ENCODE results near the gene PPP6R3. TPM values are rescaled to one million over a fixed set of nuclear protein-coding genes. Genes with fewer than 3 reads are reported as not detected.

The PPP6R3 gene
- total and polyA plus RNA-seq, 2 of the 13 experiments (the other 11 are each of a cell fraction or from before 2014, with no cell fraction given): 41.2 to 83.4 TPM

DNA sequence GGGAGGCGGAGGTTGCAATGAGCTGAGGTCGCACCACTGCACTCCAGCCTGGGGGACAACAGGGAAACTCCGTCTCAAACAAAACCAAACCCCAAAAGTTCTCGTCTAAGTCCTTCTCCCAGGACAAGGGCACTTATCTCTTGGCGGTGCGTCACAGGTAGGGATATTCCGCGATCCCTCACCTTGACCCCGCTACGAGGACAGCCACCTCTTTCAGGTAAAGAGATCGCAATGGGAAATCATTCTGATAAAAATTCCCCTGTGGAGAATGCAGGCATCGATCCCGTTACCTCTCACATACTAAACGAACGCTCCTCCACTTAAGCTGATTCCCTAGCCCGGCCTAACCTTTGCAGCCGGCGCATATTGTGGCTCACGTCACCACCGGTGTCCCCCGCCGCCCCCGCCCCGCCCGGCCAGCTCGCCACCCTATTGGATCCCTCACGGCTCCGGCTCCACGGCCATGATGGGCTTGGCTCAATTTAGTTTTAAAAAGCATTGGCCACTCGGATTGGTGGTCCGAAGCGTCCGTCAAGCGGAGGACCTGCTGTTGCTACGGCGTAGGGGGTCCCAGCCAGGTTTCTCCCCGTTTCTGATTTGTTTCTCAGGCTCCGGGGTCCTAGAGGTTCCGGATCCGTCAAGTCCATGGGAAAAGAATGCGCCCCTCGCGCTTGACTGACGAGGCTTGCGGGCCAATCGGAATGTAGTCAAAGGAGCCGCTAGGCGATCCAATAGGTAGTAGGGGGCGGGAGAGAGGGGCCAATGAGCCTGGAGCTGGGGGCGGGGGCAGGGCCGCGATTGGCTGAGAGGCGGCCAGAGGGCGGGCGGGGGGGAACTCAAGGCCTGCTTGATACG lies 439 bp upstream of the PPP6R3 start (continued):
- TF ChIP-seq ZNF784 (CRISPR knock-in tag; IDR thresholded peaks at IDR 0.05; ENCODE audit: borderline replicate concordance): no peak; the same call in 1 of the 2 replicates
- peak; percentile 92 for TF ChIP-seq NR2F6 (IDR thresholded peaks at IDR 0.05)
- peak; percentile 89 for TF ChIP-seq NR2F6 (CRISPR knock-in tag; IDR thresholded peaks at IDR 0.05)
- peak; percentile 24 for TF ChIP-seq HNRNPLL (IDR thresholded peaks at IDR 0.05; ENCODE audit: low read depth, low read length, poor library complexity, severe bottlenecking)
- TF ChIP-seq, protein P1, sequence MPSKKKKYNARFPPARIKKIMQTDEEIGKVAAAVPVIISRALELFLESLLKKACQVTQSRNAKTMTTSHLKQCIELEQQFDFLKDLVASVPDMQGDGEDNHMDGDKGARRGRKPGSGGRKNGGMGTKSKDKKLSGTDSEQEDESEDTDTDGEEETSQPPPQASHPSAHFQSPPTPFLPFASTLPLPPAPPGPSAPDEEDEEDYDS (CRISPR knock-in tag; IDR thresholded peaks at IDR 0.05): peak; percentile 13; the same call in 1 of the 2 replicates
- TF ChIP-seq ARNT2 (CRISPR knock-in tag; IDR thresholded peaks at IDR 0.05; ENCODE audit: low read depth): peak; percentile 62
- TF ChIP-seq, protein P2, sequence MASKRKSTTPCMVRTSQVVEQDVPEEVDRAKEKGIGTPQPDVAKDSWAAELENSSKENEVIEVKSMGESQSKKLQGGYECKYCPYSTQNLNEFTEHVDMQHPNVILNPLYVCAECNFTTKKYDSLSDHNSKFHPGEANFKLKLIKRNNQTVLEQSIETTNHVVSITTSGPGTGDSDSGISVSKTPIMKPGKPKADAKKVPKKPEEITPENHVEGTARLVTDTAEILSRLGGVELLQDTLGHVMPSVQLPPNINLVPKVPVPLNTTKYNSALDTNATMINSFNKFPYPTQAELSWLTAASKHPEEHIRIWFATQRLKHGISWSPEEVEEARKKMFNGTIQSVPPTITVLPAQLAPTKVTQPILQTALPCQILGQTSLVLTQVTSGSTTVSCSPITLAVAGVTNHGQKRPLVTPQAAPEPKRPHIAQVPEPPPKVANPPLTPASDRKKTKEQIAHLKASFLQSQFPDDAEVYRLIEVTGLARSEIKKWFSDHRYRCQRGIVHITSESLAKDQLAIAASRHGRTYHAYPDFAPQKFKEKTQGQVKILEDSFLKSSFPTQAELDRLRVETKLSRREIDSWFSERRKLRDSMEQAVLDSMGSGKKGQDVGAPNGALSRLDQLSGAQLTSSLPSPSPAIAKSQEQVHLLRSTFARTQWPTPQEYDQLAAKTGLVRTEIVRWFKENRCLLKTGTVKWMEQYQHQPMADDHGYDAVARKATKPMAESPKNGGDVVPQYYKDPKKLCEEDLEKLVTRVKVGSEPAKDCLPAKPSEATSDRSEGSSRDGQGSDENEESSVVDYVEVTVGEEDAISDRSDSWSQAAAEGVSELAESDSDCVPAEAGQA (IDR thresholded peaks at IDR 0.05; ENCODE audit: low read depth): peak; percentile 27; the same call in 1 of the 2 replicates
- TF ChIP-seq, protein P2 (CRISPR knock-in tag; IDR thresholded peaks at IDR 0.05; ENCODE audit: borderline replicate concordance): no peak
- TF ChIP-seq BORCS8-MEF2B (CRISPR knock-in tag; IDR thresholded peaks at IDR 0.05): peak; percentile 3; the same call in 1 of the 2 replicates
- peak; percentile 57; the same call in 1 of the 2 replicates for TF ChIP-seq POGK (CRISPR knock-in tag; conservative IDR thresholded peaks at IDR 0.05)
- TF ChIP-seq, protein P3, sequence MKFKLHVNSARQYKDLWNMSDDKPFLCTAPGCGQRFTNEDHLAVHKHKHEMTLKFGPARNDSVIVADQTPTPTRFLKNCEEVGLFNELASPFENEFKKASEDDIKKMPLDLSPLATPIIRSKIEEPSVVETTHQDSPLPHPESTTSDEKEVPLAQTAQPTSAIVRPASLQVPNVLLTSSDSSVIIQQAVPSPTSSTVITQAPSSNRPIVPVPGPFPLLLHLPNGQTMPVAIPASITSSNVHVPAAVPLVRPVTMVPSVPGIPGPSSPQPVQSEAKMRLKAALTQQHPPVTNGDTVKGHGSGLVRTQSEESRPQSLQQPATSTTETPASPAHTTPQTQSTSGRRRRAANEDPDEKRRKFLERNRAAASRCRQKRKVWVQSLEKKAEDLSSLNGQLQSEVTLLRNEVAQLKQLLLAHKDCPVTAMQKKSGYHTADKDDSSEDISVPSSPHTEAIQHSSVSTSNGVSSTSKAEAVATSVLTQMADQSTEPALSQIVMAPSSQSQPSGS (CRISPR knock-in tag; IDR thresholded peaks at IDR 0.05): peak; percentile 52; the same call in 1 of the 2 replicates
- no peak for TF ChIP-seq AKAP8 (CRISPR knock-in tag; IDR thresholded peaks at IDR 0.05)
- TF ChIP-seq ZNF746 (CRISPR knock-in tag; IDR thresholded peaks at IDR 0.05): no peak
- TF ChIP-seq ZNF296 (CRISPR knock-in tag; conservative IDR thresholded peaks at IDR 0.05): no peak
- no peak for TF ChIP-seq SYNCRIP (IDR thresholded peaks at IDR 0.05; ENCODE audit: insufficient read depth, low read depth, low read length)
- peak; percentile 82; the same call in 1 of the 2 replicates for TF ChIP-seq ZC3H13 (CRISPR knock-in tag; IDR thresholded peaks at IDR 0.05)
- no peak for TF ChIP-seq REXO4 (CRISPR knock-in tag; IDR thresholded peaks at IDR 0.05; ENCODE audit: borderline replicate concordance)
